Astrocyte of the spinal cord (primary cell): ENCODE results near the gene ZNF804B.
A peak's percentile ranks its signal among the peaks of the same experiment; 100 is the strongest.

ENCODE experiments used
- DNase-seq: peaks from one replicate; pipeline ENCODE4 v3.0.0; 2011; ENCODE audit warnings: low read depth, low spot score
- H3K4me3 ChIP-seq: 2 replicates; pipeline ENCODE4 v1.5.1; 2011; ENCODE audit warnings: low read depth, mild to moderate bottlenecking, low read length, moderate library complexity
- CTCF ChIP-seq: IDR thresholded peaks from 2 replicates; pipeline ENCODE4 v1.5.1; 2012; ENCODE audit warnings: low read depth, mild to moderate bottlenecking, low read length, inconsistent platforms
- in situ Hi-C: cut with HindIII; loops from 2 replicates; pipeline ENCODE4 v1.10.0; 2017; ENCODE audit warnings: low sequenced_read_pairs

ZNF804B gene

GRCh38 chr7:88758381-88759229 is 895 bp upstream of the ZNF804B start:
- TF ChIP-seq CTCF, result no peak

GRCh38 chr7:88760136-88760515 is 626 bp downstream of the ZNF804B start:
- peak; percentile 4 for DNase-seq
- no peak for TF ChIP-seq CTCF
- in situ Hi-C loops, result no loop called here
- H3K4me3 ChIP-seq, result no peak overlapping the region

More at GRCh38 chr7:88758381-88759229, 895 bp upstream of the ZNF804B start:
- in situ Hi-C loops, result no loop called here
- H3K4me3 ChIP-seq, result peak overlapping the region; percentile 8
- DNase-seq, result peak; percentile 26

GRCh38 chr7:88761779-88762178 is 2.3 kb downstream of the ZNF804B start:
- in situ Hi-C loops, result no loop called here
- TF ChIP-seq CTCF, result no peak
- no peak for DNase-seq
- H3K4me3 ChIP-seq, result no peak overlapping the region

GRCh38 chr7:88771417-88771816 is 11.9 kb downstream of the ZNF804B start:
- in situ Hi-C loops, result no loop called here
- H3K4me3 ChIP-seq, result no peak overlapping the region
- no peak for DNase-seq
- TF ChIP-seq CTCF, result no peak

GRCh38 chr7:88772776-88773175 is 13.3 kb downstream of the ZNF804B start:
- DNase-seq, result no peak
- TF ChIP-seq CTCF, result no peak

GRCh38 chr7:88775838-88776237 is 16.3 kb downstream of the ZNF804B start:
- no peak for DNase-seq
- no peak overlapping the region for H3K4me3 ChIP-seq
- in situ Hi-C loops, result no loop called here
- no peak for TF ChIP-seq CTCF

More at GRCh38 chr7:88772776-88773175, 13.3 kb downstream of the ZNF804B start:
- in situ Hi-C loops, result no loop called here
- no peak overlapping the region for H3K4me3 ChIP-seq
